Astrocyte (in vitro differentiated cells and primary cell): ENCODE results near the gene FKBP10.

ENCODE experiments used
- EZH2 ChIP-seq: IDR thresholded peaks from 2 replicates; pipeline ENCODE4 v1.6.1; 2012; ENCODE audit warnings: mild to moderate bottlenecking, low read length, inconsistent platforms; ENCODE audit not compliant: insufficient read depth
- TF ChIP-seq, protein P1 (sequence below): IDR thresholded peaks from 2 replicates; pipeline ENCODE4 v1.5.1; 2011; ENCODE audit warnings: low read depth, mild to moderate bottlenecking, inconsistent platforms, low read length, moderate library complexity; ENCODE audit not compliant: insufficient read depth

- TF ChIP-seq, protein P1, sequence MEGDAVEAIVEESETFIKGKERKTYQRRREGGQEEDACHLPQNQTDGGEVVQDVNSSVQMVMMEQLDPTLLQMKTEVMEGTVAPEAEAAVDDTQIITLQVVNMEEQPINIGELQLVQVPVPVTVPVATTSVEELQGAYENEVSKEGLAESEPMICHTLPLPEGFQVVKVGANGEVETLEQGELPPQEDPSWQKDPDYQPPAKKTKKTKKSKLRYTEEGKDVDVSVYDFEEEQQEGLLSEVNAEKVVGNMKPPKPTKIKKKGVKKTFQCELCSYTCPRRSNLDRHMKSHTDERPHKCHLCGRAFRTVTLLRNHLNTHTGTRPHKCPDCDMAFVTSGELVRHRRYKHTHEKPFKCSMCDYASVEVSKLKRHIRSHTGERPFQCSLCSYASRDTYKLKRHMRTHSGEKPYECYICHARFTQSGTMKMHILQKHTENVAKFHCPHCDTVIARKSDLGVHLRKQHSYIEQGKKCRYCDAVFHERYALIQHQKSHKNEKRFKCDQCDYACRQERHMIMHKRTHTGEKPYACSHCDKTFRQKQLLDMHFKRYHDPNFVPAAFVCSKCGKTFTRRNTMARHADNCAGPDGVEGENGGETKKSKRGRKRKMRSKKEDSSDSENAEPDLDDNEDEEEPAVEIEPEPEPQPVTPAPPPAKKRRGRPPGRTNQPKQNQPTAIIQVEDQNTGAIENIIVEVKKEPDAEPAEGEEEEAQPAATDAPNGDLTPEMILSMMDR, result no peak
- no peak for TF ChIP-seq EZH2
Measured at GRCh38 chr17:41837761-41838538, 25.1 kb downstream of the FKBP10 start, which contains the start of gene KLHL10.
